GM10248 (cell line): ENCODE data around the gene SCGB1A1.
"Not testable (repeated sequence)": the region's sequence is repeated elsewhere in the genome, so short reads cannot be mapped to it uniquely, and the experiment has no call there.

Experiments
- CTCF ChIA-PET: fragments of 300-600 bp; sonication (Branson Sonifier 250); formaldehyde crosslinking; extraction: SDS; loops from one replicate; lab custom pipeline; 2021; ENCODE audit warnings: antibody characterized with exemption; lab: Yijun Ruan, JAX
- POLR2A ChIA-PET: fragments of 350-650 bp; sonication (Branson Sonifier 250); formaldehyde crosslinking; extraction: SDS; loops from one replicate; lab custom pipeline; 2020; ENCODE audit warnings: antibody characterized with exemption; lab: Yijun Ruan, JAX
- DNase-seq: peaks from one replicate; pipeline ENCODE4 v3.0.0; 2012; ENCODE audit errors: extremely low spot score
- CTCF ChIP-seq: IDR thresholded peaks from 2 replicates; pipeline ENCODE4 v1.5.1; 2012; ENCODE audit warnings: mild to moderate bottlenecking, low read depth; ENCODE audit errors: extremely low read depth, missing control alignments, control extremely low read depth

SCGB1A1 gene

GRCh38 chr11:62380821-62381245 lies 38.0 kb upstream of the SCGB1A1 start:
- peak; percentile 84 for TF ChIP-seq CTCF
- POLR2A ChIA-PET = not testable (repeated sequence)
- DNase-seq = peak; percentile 63
- CTCF ChIA-PET = interaction anchor here (0.9 to 1.6 kb wide), 3 partner anchors 9 to 14 kb away, joined by 3 to 11 read pairs (median 3); no protein-coding TSS in a partner anchor

- TF ChIP-seq CTCF = no peak
- POLR2A ChIA-PET = no interaction called here
- CTCF ChIA-PET = interaction anchor here (1.4 kb wide), 1 partner anchor 11 kb away, joined by 4 read pairs; no protein-coding TSS in a partner anchor
- no peak for DNase-seq
Measured at GRCh38 chr11:62383822-62384221, 35.0 kb upstream of the SCGB1A1 start.

GRCh38 chr11:62386083-62386482 lies 32.8 kb upstream of the SCGB1A1 start:
- POLR2A ChIA-PET, DNase-seq: not testable (repeated sequence)
- CTCF ChIA-PET = interaction anchor here (1.5 to 1.7 kb wide), 2 partner anchors 14 to 39 kb away, joined by 3 to 4 read pairs; no protein-coding TSS in a partner anchor

GRCh38 chr11:62387381-62387780 lies 31.5 kb upstream of the SCGB1A1 start:
- CTCF ChIA-PET = no interaction called here
- no peak for DNase-seq
- POLR2A ChIA-PET = no interaction called here
- TF ChIP-seq CTCF = no peak

GRCh38 chr11:62388999-62389398 lies 29.8 kb upstream of the SCGB1A1 start:
- POLR2A ChIA-PET = no interaction called here

GRCh38 chr11:62390237-62390636 lies 28.6 kb upstream of the SCGB1A1 start:
- TF ChIP-seq CTCF = no peak
- CTCF ChIA-PET = interaction anchor here (0.7 to 1.7 kb wide), 4 partner anchors 9 to 153 kb away, joined by 3 to 7 read pairs (median 4); no protein-coding TSS in a partner anchor
- DNase-seq = no peak
- POLR2A ChIA-PET = no interaction called here

More at GRCh38 chr11:62388999-62389398, 29.8 kb upstream of the SCGB1A1 start:
- DNase-seq = no peak
- CTCF ChIA-PET = no interaction called here
- no peak for TF ChIP-seq CTCF

GRCh38 chr11:62390722-62391121 lies 28.1 kb upstream of the SCGB1A1 start:
- CTCF ChIA-PET = interaction anchor here (1.0 to 1.7 kb wide), 3 partner anchors 13 to 153 kb away, joined by 3 to 7 read pairs (median 6); no protein-coding TSS in a partner anchor
- POLR2A ChIA-PET = no interaction called here
- TF ChIP-seq CTCF = no peak
- DNase-seq = no peak
